Stimulated activated naive CD8-positive, alpha-beta T cell treated with anti-CD3 and anti-CD28 coated beads, Interleukin-15, Interleukin-2, amounts not matched to agents 100 ng/mL and 50 ng/mL, for 24 hours (primary cell): ENCODE measurements around the gene SERINC3.

ENCODE experiments used
- H3K27ac Mint-ChIP-seq: one replicate; pipeline ENCODE4 v1.8.0; 2021; ENCODE audit warnings: mild to moderate bottlenecking, mixed read lengths
- H3K27me3 Mint-ChIP-seq: one replicate; pipeline ENCODE4 v1.8.0; 2021; ENCODE audit warnings: mixed read lengths
- H3K36me3 Mint-ChIP-seq: one replicate; pipeline ENCODE4 v1.8.0; 2021; ENCODE audit warnings: low read depth, mixed read lengths
- H3K4me1 Mint-ChIP-seq: one replicate; pipeline ENCODE4 v1.8.0; 2021; ENCODE audit warnings: low read depth, mixed read lengths
- H3K4me3 Mint-ChIP-seq: one replicate; pipeline ENCODE4 v1.8.0; 2021; ENCODE audit warnings: mild to moderate bottlenecking, mixed read lengths
- H3K9me3 Mint-ChIP-seq: one replicate; pipeline ENCODE4 v1.8.0; 2021; ENCODE audit warnings: mixed read lengths

The SERINC3 gene

DNA sequence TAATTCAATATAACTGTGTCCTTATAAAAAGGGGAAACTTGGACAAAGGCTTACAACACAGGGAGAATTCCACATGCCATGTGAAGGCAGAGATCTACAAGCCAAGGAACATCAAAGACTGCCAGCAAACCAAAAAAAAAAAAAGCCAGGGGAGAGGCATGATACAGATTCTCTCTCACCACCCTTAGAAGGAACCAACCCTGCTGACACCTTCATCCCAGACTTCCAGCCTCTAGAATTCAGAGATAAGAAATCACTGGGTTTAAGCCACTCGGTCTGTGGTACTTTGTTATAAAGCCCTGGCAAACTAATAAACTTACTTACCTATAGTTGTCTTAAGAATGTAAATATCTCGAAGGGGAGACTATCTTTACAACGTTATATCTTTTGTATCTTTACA lies 4.4 kb downstream of the SERINC3 start:
- H3K4me1 Mint-ChIP-seq: peaks cover 73% of the 10 kb centered on the region
- H3K4me3 Mint-ChIP-seq: no peak overlapping the region
- H3K27me3 Mint-ChIP-seq: no peaks in the 10 kb centered on the region
- no peaks in the 10 kb centered on the region for H3K9me3 Mint-ChIP-seq
- H3K36me3 Mint-ChIP-seq: peaks cover 20% of the 10 kb centered on the region
- H3K27ac Mint-ChIP-seq: no peak overlapping the region

DNA sequence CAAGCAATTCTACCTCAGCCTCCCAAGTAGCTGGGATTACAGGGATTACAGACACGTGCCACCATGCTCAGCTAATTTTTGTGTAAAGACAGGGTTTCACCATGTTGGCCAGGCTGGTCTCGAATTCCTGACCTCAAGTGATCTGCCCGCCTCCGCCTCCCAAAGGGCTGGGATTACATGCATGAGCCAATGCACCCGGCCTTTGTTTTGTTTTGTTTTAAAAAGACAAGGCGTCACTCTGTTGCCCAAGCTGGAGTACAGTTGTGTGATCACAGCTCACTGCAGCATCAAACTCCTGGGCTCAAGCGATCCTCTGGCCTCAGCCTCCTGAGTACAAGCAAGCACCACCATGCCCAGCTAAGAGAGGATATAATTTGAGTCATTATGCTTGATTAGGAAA lies 5.4 kb downstream of the SERINC3 start:
- Mint-ChIP-seq H3K36me3 (peaks cover 22% of the 10 kb centered on the region), H3K4me1 (peaks cover 68% of the 10 kb centered on the region), H3K27ac (no peak overlapping the region), H3K9me3 (no peaks in the 10 kb centered on the region), H3K27me3 (no peaks in the 10 kb centered on the region), H3K4me3 (no peak overlapping the region)

GRCh38 chr20:44513871-44514270 lies 8.0 kb downstream of the SERINC3 start:
- peak overlapping the region; percentile 63 for H3K27ac Mint-ChIP-seq
- no peaks in the 10 kb centered on the region for H3K9me3 Mint-ChIP-seq
- peak overlapping the region; percentile 20 for H3K4me3 Mint-ChIP-seq
- H3K4me1 Mint-ChIP-seq: peaks cover 50% of the 10 kb centered on the region
- peaks cover 29% of the 10 kb centered on the region for H3K36me3 Mint-ChIP-seq
- no peaks in the 10 kb centered on the region for H3K27me3 Mint-ChIP-seq

DNA sequence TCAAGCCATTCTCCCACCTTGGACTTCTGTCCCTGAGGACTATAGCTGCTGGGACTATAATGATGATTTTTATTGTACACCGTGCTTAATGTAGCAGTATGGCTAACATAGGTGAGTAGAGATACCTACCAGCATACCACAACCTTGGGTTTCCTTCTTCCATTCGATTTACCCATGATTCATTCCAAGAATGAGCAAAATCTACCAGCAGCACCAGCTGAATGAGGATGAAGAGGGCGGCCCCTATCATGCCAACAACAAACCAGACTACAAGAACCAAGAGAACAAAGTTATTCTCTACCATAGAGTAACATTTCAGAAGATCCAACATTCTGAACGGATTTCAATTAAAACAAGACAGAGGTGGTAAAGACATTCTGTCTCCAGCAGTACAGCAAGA lies 12.1 kb downstream of the SERINC3 start:
- Mint-ChIP-seq H3K27ac (peak overlapping the region; percentile 66), H3K27me3 (no peaks in the 10 kb centered on the region), H3K9me3 (no peaks in the 10 kb centered on the region), H3K4me3 (no peak overlapping the region), H3K4me1 (peaks cover 25% of the 10 kb centered on the region), H3K36me3 (peaks cover 43% of the 10 kb centered on the region)

- H3K36me3 Mint-ChIP-seq: peaks cover 46% of the 10 kb centered on the region
- no peaks in the 10 kb centered on the region for H3K9me3 Mint-ChIP-seq
- H3K27ac Mint-ChIP-seq: no peak overlapping the region
- no peaks in the 10 kb centered on the region for H3K4me1 Mint-ChIP-seq
- no peak overlapping the region for H3K4me3 Mint-ChIP-seq
- no peaks in the 10 kb centered on the region for H3K27me3 Mint-ChIP-seq
Observed at GRCh38 chr20:44504402-44505307, 17.2 kb downstream of the SERINC3 start.

- Mint-ChIP-seq H3K4me1 (peaks cover 4% of the 10 kb centered on the region), H3K27ac (no peak overlapping the region), H3K36me3 (peaks cover 47% of the 10 kb centered on the region), H3K4me3 (no peak overlapping the region), H3K27me3 (no peaks in the 10 kb centered on the region), H3K9me3 (no peaks in the 10 kb centered on the region)
Observed at GRCh38 chr20:44502968-44503367, 18.9 kb downstream of the SERINC3 start.

DNA sequence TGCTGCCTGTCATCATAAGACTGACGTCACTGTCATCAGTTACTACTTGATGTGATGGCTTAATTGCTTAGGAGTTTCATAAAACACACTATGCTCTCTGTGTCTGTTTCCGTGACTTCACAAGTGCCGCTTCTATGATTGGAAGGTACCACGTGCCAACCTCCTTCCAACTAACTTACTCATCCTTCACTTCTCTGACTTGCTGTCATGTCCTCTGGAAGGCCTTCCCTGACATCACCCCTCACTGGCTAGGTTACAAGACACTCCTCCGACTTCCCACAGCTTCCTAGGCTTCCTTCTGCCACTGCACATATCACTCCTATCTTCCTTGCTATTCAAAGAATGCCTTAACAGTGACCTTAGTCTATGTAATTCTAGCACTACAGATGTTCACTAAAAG lies 20.4 kb downstream of the SERINC3 start:
- H3K4me1 Mint-ChIP-seq: peaks cover 19% of the 10 kb centered on the region
- H3K36me3 Mint-ChIP-seq: peaks cover 48% of the 10 kb centered on the region
- H3K27ac Mint-ChIP-seq: no peak overlapping the region
- no peaks in the 10 kb centered on the region for H3K9me3 Mint-ChIP-seq
- no peaks in the 10 kb centered on the region for H3K27me3 Mint-ChIP-seq
- H3K4me3 Mint-ChIP-seq: no peak overlapping the region

GRCh38 chr20:44500221-44500620 lies 21.6 kb downstream of the SERINC3 start:
- no peak overlapping the region for H3K27ac Mint-ChIP-seq
- no peaks in the 10 kb centered on the region for H3K27me3 Mint-ChIP-seq
- H3K36me3 Mint-ChIP-seq: peaks cover 59% of the 10 kb centered on the region
- H3K4me3 Mint-ChIP-seq: no peak overlapping the region
- peaks cover 32% of the 10 kb centered on the region for H3K4me1 Mint-ChIP-seq
- H3K9me3 Mint-ChIP-seq: no peaks in the 10 kb centered on the region

DNA sequence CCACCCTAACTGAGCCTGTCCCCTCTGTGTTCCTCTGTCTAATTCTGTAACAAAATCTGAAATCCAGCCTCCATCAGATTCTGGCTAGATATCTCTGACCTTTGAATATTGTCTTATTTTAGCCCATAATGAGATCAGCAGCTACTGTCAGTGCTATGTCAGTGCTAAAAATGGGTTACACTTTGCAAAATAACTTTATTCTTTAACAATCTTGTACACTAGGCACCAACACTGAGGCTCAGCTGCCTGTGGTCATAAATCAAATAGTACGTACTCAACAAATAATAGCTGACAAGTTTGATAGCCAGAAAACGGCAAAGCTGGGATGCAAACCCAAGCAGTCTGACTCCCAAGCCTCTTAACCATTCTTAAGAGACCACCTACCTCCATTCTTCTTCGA lies 24.1 kb downstream of the SERINC3 start:
- no peaks in the 10 kb centered on the region for H3K9me3 Mint-ChIP-seq
- peak overlapping the region; percentile 26 for H3K27ac Mint-ChIP-seq
- H3K36me3 Mint-ChIP-seq: peaks cover 70% of the 10 kb centered on the region
- H3K4me3 Mint-ChIP-seq: no peak overlapping the region
- no peaks in the 10 kb centered on the region for H3K27me3 Mint-ChIP-seq
- peaks cover 46% of the 10 kb centered on the region for H3K4me1 Mint-ChIP-seq

DNA sequence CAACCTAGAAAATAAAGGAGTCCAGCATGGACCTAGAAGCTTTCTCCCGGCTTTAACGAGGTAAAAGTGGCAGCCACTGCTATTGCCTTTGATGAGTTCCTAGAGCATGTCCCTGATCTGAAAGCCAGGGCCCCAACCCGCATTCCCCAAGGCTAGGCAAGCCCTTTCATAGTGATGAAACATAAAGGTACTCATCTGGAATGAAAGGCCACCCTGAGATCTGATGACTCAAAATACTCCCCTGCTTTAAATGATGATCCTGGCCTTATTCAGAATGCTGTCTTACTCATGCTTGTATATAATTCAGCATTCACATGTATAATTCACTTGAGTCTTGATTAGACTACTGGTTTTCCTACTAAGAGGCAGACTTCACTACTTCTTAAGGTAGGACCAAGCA lies 24.9 kb downstream of the SERINC3 start:
- H3K27me3 Mint-ChIP-seq: no peaks in the 10 kb centered on the region
- no peaks in the 10 kb centered on the region for H3K9me3 Mint-ChIP-seq
- no peak overlapping the region for H3K4me3 Mint-ChIP-seq
- H3K27ac Mint-ChIP-seq: peak overlapping the region; percentile 89
- H3K36me3 Mint-ChIP-seq: peaks cover 71% of the 10 kb centered on the region
- H3K4me1 Mint-ChIP-seq: peaks cover 48% of the 10 kb centered on the region

DNA sequence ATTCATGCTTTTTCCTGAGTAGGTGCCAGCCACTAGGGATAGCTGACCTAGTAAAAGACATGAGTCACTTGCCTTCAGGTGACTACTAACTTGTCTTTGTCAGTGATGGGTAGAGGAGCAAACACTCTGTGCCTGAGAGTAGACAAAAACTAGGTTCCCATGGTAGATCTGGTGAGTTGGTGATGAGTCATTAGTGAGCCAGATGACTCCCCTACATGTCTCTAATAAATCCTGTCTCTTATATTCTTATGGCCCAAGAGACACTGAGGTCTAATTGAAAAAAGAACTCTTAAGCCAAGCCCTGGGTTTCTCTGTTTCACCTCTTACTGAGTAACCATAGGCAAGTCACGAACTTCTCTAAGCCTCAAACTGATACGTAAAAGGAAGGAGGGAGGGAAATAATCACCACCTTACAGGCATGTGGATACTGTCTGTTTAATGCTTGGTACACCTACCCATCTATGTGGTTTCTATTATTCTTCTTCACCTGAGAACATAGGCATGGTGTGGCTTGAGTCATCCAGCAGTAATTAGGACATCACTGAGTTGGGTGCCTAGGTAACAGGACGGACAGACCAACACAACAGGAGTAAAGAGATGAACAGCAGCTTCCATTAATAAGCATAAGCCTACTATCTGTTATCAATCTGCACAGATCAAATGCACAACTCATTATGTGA lies 25.9 kb downstream of the SERINC3 start:
- Mint-ChIP-seq H3K4me3 (no peak overlapping the region), H3K4me1 (peaks cover 58% of the 10 kb centered on the region), H3K36me3 (peaks cover 68% of the 10 kb centered on the region), H3K27me3 (no peaks in the 10 kb centered on the region), H3K9me3 (no peaks in the 10 kb centered on the region), H3K27ac (peak overlapping the region; percentile 89)

GRCh38 chr20:44495257-44495656 lies 26.6 kb downstream of the SERINC3 start:
- H3K36me3 Mint-ChIP-seq: peaks cover 67% of the 10 kb centered on the region
- H3K27me3 Mint-ChIP-seq: no peaks in the 10 kb centered on the region
- H3K27ac Mint-ChIP-seq: peak overlapping the region; percentile 89
- peaks cover 61% of the 10 kb centered on the region for H3K4me1 Mint-ChIP-seq
- no peaks in the 10 kb centered on the region for H3K9me3 Mint-ChIP-seq
- no peak overlapping the region for H3K4me3 Mint-ChIP-seq

DNA sequence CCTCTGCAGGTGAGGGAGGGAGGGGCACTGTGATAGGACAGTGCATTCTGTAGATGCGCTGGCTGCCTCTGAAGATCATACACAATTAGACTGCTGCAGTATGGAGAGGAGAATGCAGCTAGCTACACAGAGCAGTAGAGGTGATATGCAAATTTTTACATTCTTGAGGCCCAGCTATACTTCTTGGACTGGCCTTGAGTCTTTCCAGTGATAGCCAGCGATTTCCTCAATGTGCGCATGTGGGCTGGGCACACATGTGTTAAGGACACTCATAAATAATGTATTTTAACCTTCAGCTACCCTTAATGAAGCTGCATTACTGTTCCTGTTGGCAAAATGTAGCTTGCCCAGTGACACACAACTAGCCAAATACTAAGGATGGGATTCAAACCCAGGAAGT lies 27.2 kb downstream of the SERINC3 start:
- Mint-ChIP-seq H3K27me3 (no peaks in the 10 kb centered on the region), H3K4me1 (peaks cover 67% of the 10 kb centered on the region)

GRCh38 chr20:44494266-44494665 lies 27.6 kb downstream of the SERINC3 start:
- Mint-ChIP-seq H3K36me3 (peaks cover 75% of the 10 kb centered on the region), H3K27ac (peak overlapping the region; percentile 56), H3K27me3 (no peaks in the 10 kb centered on the region), H3K4me1 (peaks cover 67% of the 10 kb centered on the region), H3K4me3 (no peak overlapping the region), H3K9me3 (no peaks in the 10 kb centered on the region)

More for the DNA sequence above, 27.2 kb downstream of the SERINC3 start:
- Mint-ChIP-seq H3K27ac (peak overlapping the region; percentile 56), H3K9me3 (no peaks in the 10 kb centered on the region), H3K4me3 (no peak overlapping the region), H3K36me3 (peaks cover 71% of the 10 kb centered on the region)

DNA sequence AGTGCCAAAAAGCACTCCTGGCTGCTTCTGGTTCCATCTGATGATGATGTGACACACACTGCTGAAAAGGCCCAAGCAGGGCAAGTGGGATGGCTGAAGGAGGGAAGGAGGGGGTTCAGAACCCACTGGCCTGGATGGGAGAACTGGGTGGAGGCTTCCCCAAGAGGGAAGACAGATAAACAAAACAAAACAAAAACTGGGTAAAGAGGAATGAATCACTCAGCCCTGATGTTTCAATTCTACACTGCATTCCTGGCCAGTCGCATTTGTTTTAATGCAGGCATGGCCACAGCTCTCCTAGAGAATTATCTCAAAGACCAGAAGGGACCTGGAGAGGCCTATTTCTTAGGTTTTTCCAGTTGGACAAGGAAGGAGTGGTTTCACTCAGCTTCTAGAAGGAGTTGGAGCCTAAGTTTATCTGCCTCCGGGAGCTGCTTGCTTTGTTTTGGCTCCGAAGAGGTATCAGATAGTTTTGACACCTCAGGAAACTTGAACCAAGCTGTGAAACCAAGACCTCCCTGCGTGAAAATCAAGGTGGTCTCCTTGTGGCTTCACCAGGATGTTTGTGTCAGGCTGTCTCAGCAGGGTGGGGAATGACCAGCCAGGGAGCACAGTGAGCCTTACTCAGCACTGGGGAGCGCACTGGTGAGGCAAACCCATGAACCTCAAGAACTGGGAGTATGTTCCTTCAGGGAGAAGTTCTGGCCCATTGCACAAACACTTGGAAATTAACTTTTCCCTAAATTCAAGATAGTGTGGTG lies 30.1 kb downstream of the SERINC3 start:
- Mint-ChIP-seq H3K4me3 (no peak overlapping the region), H3K36me3 (peaks cover 61% of the 10 kb centered on the region), H3K9me3 (no peaks in the 10 kb centered on the region), H3K27me3 (no peaks in the 10 kb centered on the region), H3K27ac (peak overlapping the region; percentile 76), H3K4me1 (peaks cover 51% of the 10 kb centered on the region)
